ENCODE data around the gene NFE2L2.

- TF ChIP-seq, protein P1, sequence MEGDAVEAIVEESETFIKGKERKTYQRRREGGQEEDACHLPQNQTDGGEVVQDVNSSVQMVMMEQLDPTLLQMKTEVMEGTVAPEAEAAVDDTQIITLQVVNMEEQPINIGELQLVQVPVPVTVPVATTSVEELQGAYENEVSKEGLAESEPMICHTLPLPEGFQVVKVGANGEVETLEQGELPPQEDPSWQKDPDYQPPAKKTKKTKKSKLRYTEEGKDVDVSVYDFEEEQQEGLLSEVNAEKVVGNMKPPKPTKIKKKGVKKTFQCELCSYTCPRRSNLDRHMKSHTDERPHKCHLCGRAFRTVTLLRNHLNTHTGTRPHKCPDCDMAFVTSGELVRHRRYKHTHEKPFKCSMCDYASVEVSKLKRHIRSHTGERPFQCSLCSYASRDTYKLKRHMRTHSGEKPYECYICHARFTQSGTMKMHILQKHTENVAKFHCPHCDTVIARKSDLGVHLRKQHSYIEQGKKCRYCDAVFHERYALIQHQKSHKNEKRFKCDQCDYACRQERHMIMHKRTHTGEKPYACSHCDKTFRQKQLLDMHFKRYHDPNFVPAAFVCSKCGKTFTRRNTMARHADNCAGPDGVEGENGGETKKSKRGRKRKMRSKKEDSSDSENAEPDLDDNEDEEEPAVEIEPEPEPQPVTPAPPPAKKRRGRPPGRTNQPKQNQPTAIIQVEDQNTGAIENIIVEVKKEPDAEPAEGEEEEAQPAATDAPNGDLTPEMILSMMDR (optimal IDR thresholded peaks at IDR 0.05 in 1 of 3, IDR thresholded peaks at IDR 0.05 in 1 of 3, conservative IDR thresholded peaks at IDR 0.05 in 1 of 3; ENCODE audit: extremely low read depth in 1 of 3, insufficient read depth in 2 of 3, low read length in 3 of 3): no peak
- no peak for TF ChIP-seq EZH2 (IDR thresholded peaks at IDR 0.05; ENCODE audit: low read length)
These were observed 17.7 kb upstream of the NFE2L2 start for GRCh38 chr2:177282181-177282641.
